Liver (tissue), 9 donors: Measurements from ENCODE around the gene MED27. TPM values are rescaled to one million over a fixed set of nuclear protein-coding genes. Genes with fewer than 3 reads are reported as not detected.

ENCODE experiments used
- DNase-seq: peaks from one replicate; pipeline ENCODE4 v3.0.0-alpha.2; 2017; ENCODE audit warnings: low spot score
- H3K27ac ChIP-seq, 2 donors: one replicate each; pipeline ENCODE4 v1.7.0; 2013; ENCODE audit warnings: inconsistent platforms in 2 of 2, low read length in 2 of 2, control low read depth in 1 of 2, low read depth in 1 of 2, mild to moderate bottlenecking in 1 of 2
- H3K27me3 ChIP-seq, 4 donors: one replicate each; pipeline versions ENCODE4 v1.6.1 to v1.7.0; 2013; ENCODE audit warnings: low read length in 3 of 4, inconsistent platforms in 1 of 4, mild to moderate bottlenecking in 1 of 4, moderate library complexity in 1 of 4; ENCODE audit not compliant: control insufficient read depth in 4 of 4, insufficient read depth in 4 of 4
- H3K36me3 ChIP-seq, 4 donors: one replicate each; pipeline versions ENCODE4 v1.6.1 to v1.7.0; 2013; ENCODE audit warnings: low read length in 3 of 4, mild to moderate bottlenecking in 3 of 4, low read depth in 1 of 4, moderate library complexity in 1 of 4; ENCODE audit not compliant: control insufficient read depth in 4 of 4, insufficient read depth in 3 of 4
- H3K4me1 ChIP-seq, 4 donors: one replicate each; pipeline versions ENCODE4 v1.6.1 to v1.7.0; 2013; ENCODE audit warnings: low read length in 3 of 4, mild to moderate bottlenecking in 3 of 4, moderate library complexity in 1 of 4; ENCODE audit not compliant: control insufficient read depth in 4 of 4, insufficient read depth in 4 of 4
- H3K4me3 ChIP-seq, 3 donors: one replicate each; pipeline versions ENCODE4 v1.6.1 to v1.7.0; 2013; ENCODE audit warnings: low read length in 3 of 3, control low read depth in 1 of 3, low read depth in 1 of 3, mild to moderate bottlenecking in 1 of 3
- H3K9ac ChIP-seq, 2 donors: one replicate each; pipeline ENCODE4 v1.7.0; 2013; ENCODE audit warnings: low read length in 2 of 2, mild to moderate bottlenecking in 2 of 2, moderate library complexity in 2 of 2, control low read depth in 1 of 2, low read depth in 1 of 2
- H3K9me3 ChIP-seq, 4 donors: one replicate each; pipeline versions ENCODE4 v1.6.1 to v1.7.0; 2013; ENCODE audit warnings: low read length in 3 of 4; ENCODE audit not compliant: control insufficient read depth in 4 of 4
- ATF3 ChIP-seq: IDR thresholded peaks from 2 replicates; pipeline ENCODE4 v1.6.1; 2016; ENCODE audit warnings: antibody characterized with exemption
- CTCF ChIP-seq: fragments of 150-350 bp; IDR thresholded peaks from 2 replicates; pipeline ENCODE4 v1.5.1; 2017; ENCODE audit warnings: improper control_type of control experiment, low read depth, low read length; ENCODE audit not compliant: missing input control
- EGR1 ChIP-seq, 2 donors: IDR thresholded peaks; 2 replicates each; pipeline ENCODE4 v1.6.1; 2016 to 2018; ENCODE audit warnings: antibody characterized with exemption in 2 of 2, low read depth in 2 of 2
- FOXA2 ChIP-seq: IDR thresholded peaks from 2 replicates; pipeline ENCODE4 v1.6.1; 2016; ENCODE audit warnings: antibody characterized with exemption
- GABPA ChIP-seq, 2 donors: IDR thresholded peaks in 1 of 2; conservative IDR thresholded peaks in 1 of 2; 2 replicates each; pipeline ENCODE4 v1.6.1; 2016; ENCODE audit warnings: antibody characterized with exemption in 2 of 2, mild to moderate bottlenecking in 1 of 2, moderate library complexity in 1 of 2
- HNF4A ChIP-seq, 2 donors: conservative IDR thresholded peaks; 2 replicates each; pipeline ENCODE4 v1.6.1; 2016; ENCODE audit warnings: antibody characterized with exemption in 2 of 2, mild to moderate bottlenecking in 2 of 2
- HNF4G ChIP-seq: IDR thresholded peaks from 2 replicates; pipeline ENCODE4 v1.6.1; 2016; ENCODE audit warnings: antibody characterized with exemption
- JUND ChIP-seq, 2 donors: IDR thresholded peaks; 2 replicates each; pipeline ENCODE4 v1.6.1; 2016; ENCODE audit warnings: antibody characterized with exemption in 2 of 2
- MAX ChIP-seq: IDR thresholded peaks from 2 replicates; pipeline ENCODE4 v1.6.1; 2016; ENCODE audit warnings: antibody characterized with exemption
- NR2F2 ChIP-seq: IDR thresholded peaks from 2 replicates; pipeline ENCODE4 v1.6.1; 2016; ENCODE audit warnings: antibody characterized with exemption
- RAD21 ChIP-seq, 2 donors: IDR thresholded peaks; 2 replicates each; pipeline ENCODE4 v1.6.1; 2016; ENCODE audit warnings: antibody characterized with exemption in 2 of 2, mild to moderate bottlenecking in 2 of 2
- RXRA ChIP-seq, 2 donors: IDR thresholded peaks; 2 replicates each; pipeline ENCODE4 v1.6.1; 2017 to 2018; ENCODE audit warnings: antibody characterized with exemption in 2 of 2, mild to moderate bottlenecking in 1 of 2
- SP1 ChIP-seq: IDR thresholded peaks from 2 replicates; pipeline ENCODE4 v1.6.1; 2018; ENCODE audit warnings: antibody characterized with exemption, mild to moderate bottlenecking
- TAF1 ChIP-seq: conservative IDR thresholded peaks from 2 replicates; pipeline ENCODE4 v1.6.1; 2016; ENCODE audit warnings: antibody characterized with exemption, mild to moderate bottlenecking
- YY1 ChIP-seq: IDR thresholded peaks from 2 replicates; pipeline ENCODE4 v1.6.1; 2016; ENCODE audit warnings: antibody characterized with exemption, mild to moderate bottlenecking
- WGBS: extraction: QIAGEN DNeasy Blood & Tissue Kit; methylation state at CpG from one replicate; pipeline ENCODE4 v1.1.7; 2013; 5-methylcytosine and 5-hydroxymethylcytosine counted together
- polyA plus RNA-seq, 2 donors: library from polyadenylated mRNA; stranded (reverse) in 1 of 2; unstranded in 1 of 2; fragments of 200-250 nt in 1 of 2; fragments of >200 nt in 1 of 2; fragmentation: Nextera tagmentation in 1 of 2; extraction: Ambion mirVana in 1 of 2; gene quantifications; one replicate each; pipeline versions ENCODE4 v1.2.1 to v1.2.3, GENCODE V29; 2013 to 2015
- total RNA-seq, 2 donors: library from RNA; depleted of rRNA; stranded (reverse); fragments of >200 nt; gene quantifications; one replicate each; pipeline ENCODE4 v1.2.3, GENCODE V29; 2014
- TF ChIP-seq, protein P1 (sequence below): IDR thresholded peaks from 2 replicates; pipeline ENCODE4 v1.6.1; 2016; ENCODE audit warnings: antibody characterized with exemption, mild to moderate bottlenecking
- TF ChIP-seq, protein P2 (sequence below): IDR thresholded peaks from 2 replicates; pipeline ENCODE4 v1.6.1; 2016; ENCODE audit warnings: antibody characterized with exemption
- donor health status: healthy.
- donor health status: healthy.
- donor health status: healthy.
- donor health status: healthy.
- donor health status: healthy.

MED27 gene
- total and polyA plus RNA-seq, 4 donors: 4.6 to 7.9 (median 5.5) TPM

DNA sequence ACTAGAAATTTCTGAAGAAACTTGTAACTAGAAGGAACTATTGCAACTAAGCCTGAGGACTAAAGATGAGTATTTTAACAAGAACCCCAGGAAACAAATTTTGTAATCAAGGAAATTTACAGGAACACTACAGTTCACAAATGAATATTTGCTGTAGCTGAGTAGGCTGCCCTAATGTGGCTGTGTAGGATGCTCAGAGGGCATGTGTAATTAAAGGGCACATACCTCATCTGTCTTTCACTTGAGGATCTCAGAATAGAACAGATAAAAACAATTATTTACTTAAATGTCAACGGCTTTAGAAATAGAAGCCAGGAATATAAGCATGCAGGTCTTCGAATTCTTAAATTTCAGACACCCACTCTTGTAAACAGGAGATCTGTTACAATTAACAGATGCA is 119.8 kb downstream of the MED27 start:
- peaks cover 0 to 1% (median 0%) of the 10 kb centered on the region in 4 donors for H3K4me1 ChIP-seq
- no peak for TF ChIP-seq TAF1
- TF ChIP-seq CTCF: no peak
- no peak for TF ChIP-seq HNF4A (conservative IDR thresholded peaks at IDR 0.05)
- no peak for TF ChIP-seq YY1
- TF ChIP-seq, protein P1, sequence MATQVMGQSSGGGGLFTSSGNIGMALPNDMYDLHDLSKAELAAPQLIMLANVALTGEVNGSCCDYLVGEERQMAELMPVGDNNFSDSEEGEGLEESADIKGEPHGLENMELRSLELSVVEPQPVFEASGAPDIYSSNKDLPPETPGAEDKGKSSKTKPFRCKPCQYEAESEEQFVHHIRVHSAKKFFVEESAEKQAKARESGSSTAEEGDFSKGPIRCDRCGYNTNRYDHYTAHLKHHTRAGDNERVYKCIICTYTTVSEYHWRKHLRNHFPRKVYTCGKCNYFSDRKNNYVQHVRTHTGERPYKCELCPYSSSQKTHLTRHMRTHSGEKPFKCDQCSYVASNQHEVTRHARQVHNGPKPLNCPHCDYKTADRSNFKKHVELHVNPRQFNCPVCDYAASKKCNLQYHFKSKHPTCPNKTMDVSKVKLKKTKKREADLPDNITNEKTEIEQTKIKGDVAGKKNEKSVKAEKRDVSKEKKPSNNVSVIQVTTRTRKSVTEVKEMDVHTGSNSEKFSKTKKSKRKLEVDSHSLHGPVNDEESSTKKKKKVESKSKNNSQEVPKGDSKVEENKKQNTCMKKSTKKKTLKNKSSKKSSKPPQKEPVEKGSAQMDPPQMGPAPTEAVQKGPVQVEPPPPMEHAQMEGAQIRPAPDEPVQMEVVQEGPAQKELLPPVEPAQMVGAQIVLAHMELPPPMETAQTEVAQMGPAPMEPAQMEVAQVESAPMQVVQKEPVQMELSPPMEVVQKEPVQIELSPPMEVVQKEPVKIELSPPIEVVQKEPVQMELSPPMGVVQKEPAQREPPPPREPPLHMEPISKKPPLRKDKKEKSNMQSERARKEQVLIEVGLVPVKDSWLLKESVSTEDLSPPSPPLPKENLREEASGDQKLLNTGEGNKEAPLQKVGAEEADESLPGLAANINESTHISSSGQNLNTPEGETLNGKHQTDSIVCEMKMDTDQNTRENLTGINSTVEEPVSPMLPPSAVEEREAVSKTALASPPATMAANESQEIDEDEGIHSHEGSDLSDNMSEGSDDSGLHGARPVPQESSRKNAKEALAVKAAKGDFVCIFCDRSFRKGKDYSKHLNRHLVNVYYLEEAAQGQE: no peak
- TF ChIP-seq SP1: no peak
- TF ChIP-seq HNF4G: no peak
- no peak for TF ChIP-seq EGR1 (IDR thresholded peaks at IDR 0.05; ENCODE audit: low read depth in 2 of 2)
- TF ChIP-seq GABPA (IDR thresholded peaks at IDR 0.05 in 1 of 2, conservative IDR thresholded peaks at IDR 0.05 in 1 of 2): no peak
- no peak for TF ChIP-seq JUND (IDR thresholded peaks at IDR 0.05)
- TF ChIP-seq, protein P2, sequence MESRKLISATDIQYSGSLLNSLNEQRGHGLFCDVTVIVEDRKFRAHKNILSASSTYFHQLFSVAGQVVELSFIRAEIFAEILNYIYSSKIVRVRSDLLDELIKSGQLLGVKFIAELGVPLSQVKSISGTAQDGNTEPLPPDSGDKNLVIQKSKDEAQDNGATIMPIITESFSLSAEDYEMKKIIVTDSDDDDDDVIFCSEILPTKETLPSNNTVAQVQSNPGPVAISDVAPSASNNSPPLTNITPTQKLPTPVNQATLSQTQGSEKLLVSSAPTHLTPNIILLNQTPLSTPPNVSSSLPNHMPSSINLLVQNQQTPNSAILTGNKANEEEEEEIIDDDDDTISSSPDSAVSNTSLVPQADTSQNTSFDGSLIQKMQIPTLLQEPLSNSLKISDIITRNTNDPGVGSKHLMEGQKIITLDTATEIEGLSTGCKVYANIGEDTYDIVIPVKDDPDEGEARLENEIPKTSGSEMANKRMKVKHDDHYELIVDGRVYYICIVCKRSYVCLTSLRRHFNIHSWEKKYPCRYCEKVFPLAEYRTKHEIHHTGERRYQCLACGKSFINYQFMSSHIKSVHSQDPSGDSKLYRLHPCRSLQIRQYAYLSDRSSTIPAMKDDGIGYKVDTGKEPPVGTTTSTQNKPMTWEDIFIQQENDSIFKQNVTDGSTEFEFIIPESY: no peak
- TF ChIP-seq ATF3: no peak
- 89% methylated on average over 2 of the region's 2 CpGs for WGBS
- no peak overlapping the region for H3K27ac ChIP-seq
- H3K9me3 ChIP-seq: no peaks in the 10 kb centered on the region
- no peaks in the 10 kb centered on the region for H3K36me3 ChIP-seq
- no peaks in the 10 kb centered on the region for H3K27me3 ChIP-seq
- no peak overlapping the region for H3K9ac ChIP-seq
- H3K4me3 ChIP-seq: no peak overlapping the region
- no peak for DNase-seq

- DNase-seq: no peak
- Histone ChIP-seq H3K9me3 (no peaks in the 10 kb centered on the region), H3K27ac (no peak overlapping the region), H3K27me3 (no peaks in the 10 kb centered on the region), H3K9ac (no peak overlapping the region), H3K36me3 (no peaks in the 10 kb centered on the region), H3K4me1 (peaks cover 0 to 1% (median 0%) of the 10 kb centered on the region in 4 donors), H3K4me3 (no peak overlapping the region)
- 99% methylated on average over 3 of the region's 3 CpGs for WGBS
- TF ChIP-seq RAD21 (IDR thresholded peaks at IDR 0.05): no peak
- TF ChIP-seq MAX: no peak
- no peak for TF ChIP-seq GABPA (IDR thresholded peaks at IDR 0.05 in 1 of 2, conservative IDR thresholded peaks at IDR 0.05 in 1 of 2)
- TF ChIP-seq FOXA2: no peak
- no peak for TF ChIP-seq CTCF
- no peak for TF ChIP-seq ATF3
- no peak for TF ChIP-seq EGR1 (IDR thresholded peaks at IDR 0.05; ENCODE audit: low read depth in 2 of 2)
- TF ChIP-seq NR2F2: no peak
- TF ChIP-seq, protein P2: no peak
- no peak for TF ChIP-seq RXRA (IDR thresholded peaks at IDR 0.05)
- no peak for TF ChIP-seq SP1
These were observed 120.6 kb downstream of the MED27 start for GRCh38 chr9:131959056-131959455.
